GM21723 (cell line): ENCODE results near the gene APBB2.

Experiments
- ATAC-seq: cut with Tn5 transposase; IDR thresholded peaks from one replicate; pipeline ENCODE4 v1.9.1; 2021; ENCODE audit warnings: mild to moderate bottlenecking, moderate library complexity; ENCODE audit not compliant: unreplicated experiment

The APBB2 gene

GRCh38 chr4:40991908-40992307 lies 222.4 kb downstream of the APBB2 start:
- ATAC-seq, result peak; percentile 72

GRCh38 chr4:40990899-40991265 lies 223.5 kb downstream of the APBB2 start:
- no peak for ATAC-seq

GRCh38 chr4:40990236-40990898 lies 224.0 kb downstream of the APBB2 start:
- no peak for ATAC-seq

GRCh38 chr4:40987151-40987550 lies 227.2 kb downstream of the APBB2 start:
- no peak for ATAC-seq

GRCh38 chr4:40986375-40986774 lies 228.0 kb downstream of the APBB2 start:
- ATAC-seq, result no peak

- no peak for ATAC-seq
Measured at GRCh38 chr4:40984051-40984450, 230.3 kb downstream of the APBB2 start.

GRCh38 chr4:40980318-40980883 lies 233.9 kb downstream of the APBB2 start:
- peak; percentile 67 for ATAC-seq

- no peak for ATAC-seq
Measured at GRCh38 chr4:40978548-40978947, 235.8 kb downstream of the APBB2 start.

- no peak for ATAC-seq
Measured at GRCh38 chr4:40976343-40976742, 238.0 kb downstream of the APBB2 start.

- no peak for ATAC-seq
Measured at GRCh38 chr4:40972722-40973121, 241.6 kb downstream of the APBB2 start.

GRCh38 chr4:40971338-40971737 lies 243.0 kb downstream of the APBB2 start:
- no peak for ATAC-seq

GRCh38 chr4:40969501-40969900 lies 244.8 kb downstream of the APBB2 start:
- ATAC-seq, result no peak

GRCh38 chr4:40967550-40967949 lies 246.8 kb downstream of the APBB2 start:
- ATAC-seq, result no peak

- no peak for ATAC-seq
Measured at GRCh38 chr4:40966091-40966490, 248.3 kb downstream of the APBB2 start.

- ATAC-seq, result no peak
Measured at GRCh38 chr4:40963897-40964478, 250.4 kb downstream of the APBB2 start.

- no peak for ATAC-seq
Measured at GRCh38 chr4:40962551-40963180, 251.7 kb downstream of the APBB2 start.

- no peak for ATAC-seq
Measured at GRCh38 chr4:40960941-40961340, 253.4 kb downstream of the APBB2 start.

GRCh38 chr4:40957281-40957680 lies 257.1 kb downstream of the APBB2 start:
- ATAC-seq, result no peak

GRCh38 chr4:40956721-40957255 lies 257.6 kb downstream of the APBB2 start:
- ATAC-seq, result no peak

- ATAC-seq, result no peak
Measured at GRCh38 chr4:40954088-40954668, 260.2 kb downstream of the APBB2 start.

GRCh38 chr4:40953283-40954087 lies 260.9 kb downstream of the APBB2 start:
- ATAC-seq, result no peak
